Hepatocyte (in vitro differentiated cells): ENCODE data around the gene CBARP.

Experiments used
- EZH2 ChIP-seq: fragments of 200-600 bp; sonication (generic); IDR thresholded peaks from 2 replicates; pipeline ENCODE4 v1.6.1; 2016; ENCODE audit warnings: antibody characterized with exemption, mild to moderate bottlenecking, borderline replicate concordance
- TF ChIP-seq, protein P1 (sequence below): fragments of 200-600 bp; sonication (generic); IDR thresholded peaks from 2 replicates; pipeline ENCODE4 v1.5.1; 2016; ENCODE audit warnings: antibody characterized with exemption, mild to moderate bottlenecking; ENCODE audit not compliant: poor library complexity

GRCh38 chr19:1248139-1248785 lies 10.5 kb upstream of the CBARP start, which contains the start of gene MIDN:
- TF ChIP-seq, protein P1, sequence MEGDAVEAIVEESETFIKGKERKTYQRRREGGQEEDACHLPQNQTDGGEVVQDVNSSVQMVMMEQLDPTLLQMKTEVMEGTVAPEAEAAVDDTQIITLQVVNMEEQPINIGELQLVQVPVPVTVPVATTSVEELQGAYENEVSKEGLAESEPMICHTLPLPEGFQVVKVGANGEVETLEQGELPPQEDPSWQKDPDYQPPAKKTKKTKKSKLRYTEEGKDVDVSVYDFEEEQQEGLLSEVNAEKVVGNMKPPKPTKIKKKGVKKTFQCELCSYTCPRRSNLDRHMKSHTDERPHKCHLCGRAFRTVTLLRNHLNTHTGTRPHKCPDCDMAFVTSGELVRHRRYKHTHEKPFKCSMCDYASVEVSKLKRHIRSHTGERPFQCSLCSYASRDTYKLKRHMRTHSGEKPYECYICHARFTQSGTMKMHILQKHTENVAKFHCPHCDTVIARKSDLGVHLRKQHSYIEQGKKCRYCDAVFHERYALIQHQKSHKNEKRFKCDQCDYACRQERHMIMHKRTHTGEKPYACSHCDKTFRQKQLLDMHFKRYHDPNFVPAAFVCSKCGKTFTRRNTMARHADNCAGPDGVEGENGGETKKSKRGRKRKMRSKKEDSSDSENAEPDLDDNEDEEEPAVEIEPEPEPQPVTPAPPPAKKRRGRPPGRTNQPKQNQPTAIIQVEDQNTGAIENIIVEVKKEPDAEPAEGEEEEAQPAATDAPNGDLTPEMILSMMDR: peak; percentile 44
- no peak for TF ChIP-seq EZH2
